T-cell (primary cell): ENCODE results near the gene EXOSC1. TPM values are rescaled to one million over a fixed set of nuclear protein-coding genes. Genes with fewer than 3 reads are reported as not detected.
"Not testable (repeated sequence)": the region's sequence is repeated elsewhere in the genome, so short reads cannot be mapped to it uniquely, and the experiment has no call there.

Experiments
- ATAC-seq, 4 experiments: fragments of 200-7000 bp in 3 of 4; fragments of 150-1000 bp in 1 of 4; cut with Tn5 transposase; replicated peaks in 1 of 4; 1 replicate in 3 of 4; 2 replicates in 1 of 4; pipeline ENCODE4 v1.10.0; 2021; ENCODE audit warnings: moderate library complexity in 3 of 4, mild to moderate bottlenecking in 2 of 4, moderate number of reproducible peaks in 1 of 4
- CTCF ChIA-PET, 2 donors: fragments of 300-600 bp; sonication (Branson Sonifier 250); formaldehyde crosslinking; loops; one replicate each; lab custom pipeline; 2022; ENCODE audit warnings: antibody characterized with exemption in 2 of 2; lab: Charles Lee
- POLR2A ChIA-PET, 2 donors: fragments of 300-600 bp; sonication (Branson Sonifier 250); formaldehyde crosslinking; loops; one replicate each; lab custom pipeline; 2022; ENCODE audit warnings: antibody characterized with exemption in 2 of 2; lab: Charles Lee
- DNase-seq, 35 experiments: peaks; one replicate each; pipeline versions ENCODE4 v3.0.0 to v3.0.0-alpha.2; 2013 to 2023
- H3K27ac ChIP-seq: one replicate; pipeline ENCODE4 v1.5.1; 2013; ENCODE audit warnings: low read length
- H3K27me3 ChIP-seq, 2 experiments: replicated peaks in 1 of 2; 1 replicate in 1 of 2; 2 replicates in 1 of 2; pipeline versions ENCODE4 v1.6.1 to v1.7.0; 2013; ENCODE audit warnings: low read length in 1 of 2, mixed read lengths in 1 of 2; ENCODE audit not compliant: control insufficient read depth in 2 of 2, insufficient read depth in 2 of 2; ENCODE audit errors: extremely low read depth in 1 of 2
- H3K36me3 ChIP-seq, 2 donors: 1 replicate in 1 of 2; 2 replicates in 1 of 2; pipeline versions ENCODE4 v1.6.1 to v1.7.0; 2013; ENCODE audit warnings: low read length in 1 of 2; ENCODE audit not compliant: control insufficient read depth in 2 of 2, insufficient read depth in 1 of 2; ENCODE audit errors: extremely low read depth in 1 of 2
- H3K4me1 ChIP-seq, 2 experiments: 1 replicate in 1 of 2; 2 replicates in 1 of 2; pipeline versions ENCODE4 v1.6.1 to v1.7.0; 2013; ENCODE audit warnings: low read length in 2 of 2, mixed read lengths in 1 of 2; ENCODE audit not compliant: insufficient read depth in 2 of 2, control insufficient read depth in 1 of 2; ENCODE audit errors: extremely low read depth in 1 of 2
- H3K4me3 ChIP-seq, 2 donors: 1 replicate in 1 of 2; 2 replicates in 1 of 2; pipeline versions ENCODE4 v1.5.1 to v1.7.0; 2013; ENCODE audit warnings: mild to moderate bottlenecking in 2 of 2, low read length in 1 of 2, moderate library complexity in 1 of 2; ENCODE audit not compliant: control insufficient read depth in 1 of 2; ENCODE audit errors: extremely low read depth in 1 of 2
- H3K9me3 ChIP-seq: 2 replicates; pipeline ENCODE4 v1.7.0; 2013
- H3K27ac Mint-ChIP-seq, 2 donors: one replicate each; pipeline ENCODE4 v1.8.0; 2020 to 2021; ENCODE audit warnings: mild to moderate bottlenecking in 2 of 2, mixed read lengths in 2 of 2
- H3K27me3 Mint-ChIP-seq, 2 donors: one replicate each; pipeline ENCODE4 v1.8.0; 2021 to 2022; ENCODE audit warnings: mixed read lengths in 2 of 2
- H3K36me3 Mint-ChIP-seq: one replicate; pipeline ENCODE4 v1.8.0; 2021; ENCODE audit warnings: mixed read lengths
- H3K4me1 Mint-ChIP-seq, 3 donors: one replicate each; pipeline ENCODE4 v1.8.0; 2020 to 2022; ENCODE audit warnings: mixed read lengths in 3 of 3, mild to moderate bottlenecking in 1 of 3
- H3K4me3 Mint-ChIP-seq, 3 donors: one replicate each; pipeline ENCODE4 v1.8.0; 2020 to 2022; ENCODE audit warnings: mild to moderate bottlenecking in 3 of 3, mixed read lengths in 3 of 3, moderate library complexity in 3 of 3
- H3K9me3 Mint-ChIP-seq, 3 donors: one replicate each; pipeline ENCODE4 v1.8.0; 2020 to 2022; ENCODE audit warnings: mixed read lengths in 3 of 3
- WGBS: methylation state at CpG from one replicate; pipeline ENCODE4 v1.1.5; 2013; ENCODE audit warnings: missing lambda C conversion rate; ENCODE audit not compliant: insufficient coverage; 5-methylcytosine and 5-hydroxymethylcytosine counted together
- total RNA-seq, 35 experiments: library from RNA in 6 of 35; stranded (reverse) in 6 of 35; fragments of 120-200 nt in 1 of 35; gene quantifications; one replicate each; pipeline versions ENCODE4 v1.2.1 to v1.2.4 and lab custom pipeline; 2013 to 2026

The EXOSC1 gene
- total RNA-seq, 5 donors from 2014 or later (not counting 1 experiment from before 2014, with no cell fraction given), result 32.2 to 51.0 (median 46.8) TPM

DNA sequence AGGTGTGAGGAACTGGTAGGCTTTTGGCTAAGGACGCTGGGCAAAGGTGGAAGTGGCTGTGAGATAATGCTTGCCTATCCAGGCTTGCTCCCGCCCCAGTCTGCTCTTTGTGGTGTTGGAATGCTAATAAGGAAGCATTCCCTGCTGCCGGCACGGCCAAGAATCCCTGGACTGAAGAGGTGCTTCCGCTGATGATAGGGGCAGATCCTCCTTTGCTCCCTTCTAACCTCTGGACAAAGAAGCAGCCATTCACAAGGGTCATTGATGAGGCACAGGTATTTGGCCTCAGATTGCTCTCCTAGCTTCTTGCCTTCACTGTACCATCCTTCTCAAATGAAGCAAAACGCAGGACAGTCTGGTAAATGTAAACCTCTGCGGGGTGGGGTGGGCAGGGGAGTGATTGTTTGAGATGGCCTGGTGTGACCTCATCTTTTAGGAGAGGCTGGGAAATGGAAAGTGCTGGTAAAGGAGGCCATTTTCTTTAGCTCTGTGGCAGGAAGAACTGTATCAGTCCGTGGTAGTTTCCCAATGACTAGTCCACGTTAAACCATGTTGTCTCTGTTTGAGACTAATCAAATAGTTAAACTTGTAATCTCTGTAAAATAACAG, 18.1 kb downstream of the EXOSC1 start:
- no CpG with 5 or more reads among the region's 9 CpGs for WGBS
- Histone ChIP-seq H3K4me3 (peak overlapping the region in 1 of 2 donors; percentile 83), H3K4me1 (peaks cover 23 to 45% of the 10 kb centered on the region in 2 experiments), H3K9me3 (no peaks in the 10 kb centered on the region), H3K27ac (peak overlapping the region; percentile 60), H3K36me3 (peaks cover 10 to 28% of the 10 kb centered on the region in 2 donors), H3K27me3 (no peaks in the 10 kb centered on the region)
- ATAC-seq, result no peak
- Mint-ChIP-seq H3K27me3 (peaks cover 0 to 2% of the 10 kb centered on the region in 2 donors), H3K36me3 (peaks cover 19% of the 10 kb centered on the region), H3K9me3 (no peaks in the 10 kb centered on the region), H3K4me1 (peaks cover 38 to 53% (median 45%) of the 10 kb centered on the region in 3 donors), H3K27ac (peak overlapping the region; percentile 85 to 86), H3K4me3 (peak overlapping the region; percentile 84 to 94 (median 87))
- peak in 1 of 35 experiments; percentile 47 for DNase-seq
- ChIA-PET POLR2A (interaction anchor here in 1 of 2 donors (1.9 kb wide), 1 partner anchor 27 kb away, joined by 8 read pairs; the partner anchor contains the start of gene RRP12), CTCF (interaction anchor here in 1 of 2 donors (0.5 to 0.7 kb wide), 2 partner anchors 14 to 40 kb away, joined by 3 read pairs; no protein-coding TSS in a partner anchor)

DNA sequence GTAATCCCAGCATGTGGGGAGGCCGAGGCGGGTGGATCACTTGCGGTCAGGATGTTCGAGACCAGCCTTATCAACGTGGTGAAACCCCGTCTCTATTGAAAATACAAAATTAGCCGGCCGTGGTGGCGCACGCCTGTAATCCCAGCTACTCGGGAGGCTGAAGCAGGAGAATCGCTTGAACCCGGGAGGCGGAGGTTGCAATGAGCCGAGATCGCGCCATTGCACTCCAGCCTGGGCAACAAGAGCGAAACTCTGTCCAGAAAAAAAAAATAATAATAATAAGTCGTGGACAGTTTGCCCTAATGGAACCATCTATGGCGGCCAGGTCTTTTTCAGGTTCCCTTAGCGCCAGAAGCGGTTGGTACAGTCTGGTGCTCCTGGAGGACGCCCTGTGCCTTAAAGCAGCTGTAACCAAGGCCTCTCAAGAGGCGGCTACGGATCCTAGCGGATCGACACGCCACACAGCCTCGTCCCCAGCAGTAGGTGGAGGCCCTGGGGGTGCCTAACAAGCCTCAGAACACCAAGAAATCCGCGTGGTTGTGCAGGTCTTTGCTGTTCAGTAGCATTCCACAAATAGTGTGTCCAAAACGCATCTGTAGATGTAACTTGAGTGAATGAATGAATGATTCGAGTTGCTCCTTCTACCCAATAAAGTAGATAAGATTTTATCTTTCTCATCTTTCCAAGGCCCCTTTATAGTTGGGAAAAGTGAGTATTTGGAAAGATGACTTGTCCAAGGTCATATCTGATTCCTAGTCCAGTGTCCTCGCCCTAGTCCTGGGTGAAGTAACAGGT, 18.8 kb downstream of the EXOSC1 start:
- WGBS, result 4% methylated on average over 22 of the region's 34 CpGs
- H3K4me1 ChIP-seq, result peaks cover 23 to 45% of the 10 kb centered on the region in 2 experiments
- H3K4me1 Mint-ChIP-seq, result peaks cover 38 to 53% (median 45%) of the 10 kb centered on the region in 3 donors
- ChIA-PET CTCF (interaction anchor here in 1 of 2 donors (0.7 kb wide), 1 partner anchor 13 kb away, joined by 3 read pairs; no protein-coding TSS in a partner anchor), POLR2A (interaction anchor here in 1 of 2 donors (1.9 kb wide), 1 partner anchor 26 kb away, joined by 8 read pairs; the partner anchor contains the start of gene RRP12)
- peaks cover 17% of the 10 kb centered on the region for H3K36me3 Mint-ChIP-seq
- peak overlapping the region; percentile 85 to 86 for H3K27ac Mint-ChIP-seq
- no peaks in the 10 kb centered on the region for H3K27me3 ChIP-seq
- peak overlapping the region; percentile 76 to 83 for H3K4me3 ChIP-seq
- peaks cover 0 to 2% of the 10 kb centered on the region in 2 donors for H3K27me3 Mint-ChIP-seq
- H3K4me3 Mint-ChIP-seq, result peak overlapping the region; percentile 84 to 94 (median 87)
- peaks cover 10 to 26% of the 10 kb centered on the region in 2 donors for H3K36me3 ChIP-seq
- peak in 1 of 35 experiments; percentile 29 for DNase-seq
- no peak for ATAC-seq
- no peaks in the 10 kb centered on the region for H3K9me3 ChIP-seq
- H3K9me3 Mint-ChIP-seq, result no peaks in the 10 kb centered on the region
- peak overlapping the region; percentile 60 for H3K27ac ChIP-seq

DNA sequence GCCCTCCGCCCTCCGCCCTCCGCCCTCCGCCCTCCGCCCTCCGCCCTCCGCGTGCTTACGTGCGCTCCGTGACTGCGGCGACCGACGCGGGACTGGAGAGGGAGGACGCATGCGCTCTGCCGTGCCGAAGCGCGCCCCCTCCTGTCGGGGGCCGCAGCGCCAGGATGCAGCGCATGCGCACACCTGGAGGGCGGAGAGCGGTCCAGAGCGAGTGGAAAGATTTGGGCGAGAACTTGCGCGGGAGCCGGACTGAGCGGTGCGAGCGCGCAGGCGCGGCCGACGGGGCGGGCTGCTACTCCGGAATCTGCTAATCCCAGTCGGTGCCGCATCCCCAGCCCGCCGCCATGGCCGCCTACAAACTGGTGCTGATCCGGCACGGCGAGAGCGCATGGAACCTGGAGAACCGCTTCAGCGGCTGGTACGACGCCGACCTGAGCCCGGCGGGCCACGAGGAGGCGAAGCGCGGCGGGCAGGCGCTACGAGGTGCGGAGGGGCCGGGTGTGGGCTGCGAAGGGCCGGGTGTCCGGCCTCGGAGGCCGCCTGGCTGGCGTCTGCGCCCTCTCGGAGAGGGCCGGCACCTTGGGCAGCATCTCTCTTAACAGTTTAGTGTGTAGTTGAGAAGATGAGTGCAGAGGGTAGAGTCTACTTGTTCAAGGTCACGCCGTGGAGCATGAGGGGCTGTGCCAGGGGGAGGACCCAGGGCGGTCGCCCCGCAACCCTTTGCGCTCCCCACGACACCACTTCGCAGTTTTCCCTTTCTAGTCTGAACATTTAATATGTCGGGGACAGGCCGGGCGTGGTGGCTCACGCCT, 19.6 kb downstream of the EXOSC1 start, which contains the start of gene PGAM1:
TSS of gene PGAM1 (plus strand) at position 228 of the 812 bp plus-strand sequence. CDS start at position 345, 117 bp downstream.
- Histone ChIP-seq H3K27ac (peak within 1 kb of the TSS; percentile 88), H3K36me3 (peaks cover 2 to 18% of the 10 kb centered on the region in 2 donors), H3K9me3 (no peaks in the 10 kb centered on the region), H3K27me3 (no peaks in the 10 kb centered on the region), H3K4me3 (peak within 1 kb of the TSS; percentile 76 to 83), H3K4me1 (peaks cover 23 to 45% of the 10 kb centered on the region in 2 experiments)
- CTCF ChIA-PET, result interaction anchor here in 1 of 2 donors (0.7 to 1.5 kb wide), 3 partner anchors 12 to 25 kb away, joined by 3 read pairs; partner anchors contain the start of gene RRP12
- under 1% methylated on average over 65 of the region's 90 CpGs for whole genome bisulfite sequencing
- Mint-ChIP-seq H3K36me3 (peaks cover 11% of the 10 kb centered on the region), H3K27me3 (peaks cover 0 to 2% of the 10 kb centered on the region in 2 donors), H3K4me1 (peaks cover 38 to 55% (median 45%) of the 10 kb centered on the region in 3 donors), H3K27ac (peak within 1 kb of the TSS; percentile 91 to 93), H3K4me3 (peak within 1 kb of the TSS; percentile 84 to 94 (median 87)), H3K9me3 (no peaks in the 10 kb centered on the region)
- DNase-seq, result peak; percentile 85 to 99 (median 91)
- POLR2A ChIA-PET, result no interaction called here
- peak; percentile 83 to 93 (median 87) for ATAC-seq

GRCh38 chr10:97423757-97424098, 22.1 kb downstream of the EXOSC1 start:
- not testable (repeated sequence) for H3K36me3 ChIP-seq, ATAC-seq, H3K9me3 Mint-ChIP-seq, H3K27ac ChIP-seq, H3K27me3 ChIP-seq, H3K4me3 ChIP-seq, H3K9me3 ChIP-seq, H3K36me3 Mint-ChIP-seq, H3K27me3 Mint-ChIP-seq, DNase-seq
- ChIA-PET CTCF (interaction anchor here (0.7 to 1.5 kb wide), 3 partner anchors 16 to 60 kb away, joined by 3 to 5 read pairs (median 3); no protein-coding TSS in a partner anchor), POLR2A (interaction anchor here in 1 of 2 donors (1.5 kb wide), 1 partner anchor 10 kb away, joined by 4 read pairs; no protein-coding TSS in a partner anchor)
- 72% methylated on average over 2 of the region's 8 CpGs for WGBS
- Mint-ChIP-seq H3K27ac (peak overlapping the region; percentile 95 to 98), H3K4me1 (peaks cover 44 to 56% (median 47%) of the 10 kb centered on the region in 3 donors), H3K4me3 (peak overlapping the region in 1 of 3 donors; percentile 9)
- H3K4me1 ChIP-seq, result peaks cover 23 to 52% of the 10 kb centered on the region in 2 experiments

GRCh38 chr10:97416565-97416964, 29.2 kb downstream of the EXOSC1 start:
- Histone ChIP-seq H3K27me3 (no peaks in the 10 kb centered on the region), H3K9me3 (no peaks in the 10 kb centered on the region), H3K27ac (peak overlapping the region; percentile 38), H3K4me3 (no peak overlapping the region), H3K4me1 (peaks cover 27 to 63% of the 10 kb centered on the region in 2 experiments), H3K36me3 (no peaks in the 10 kb centered on the region)
- ATAC-seq (no peak), DNase-seq (peak in 1 of 35 experiments; percentile 33)
- Mint-ChIP-seq H3K27ac (peak overlapping the region; percentile 91 to 95), H3K4me3 (peak overlapping the region in 1 of 3 donors; percentile 29), H3K27me3 (no peaks in the 10 kb centered on the region), H3K36me3 (no peaks in the 10 kb centered on the region), H3K9me3 (no peaks in the 10 kb centered on the region), H3K4me1 (peaks cover 54 to 59% (median 55%) of the 10 kb centered on the region in 3 donors)
- CTCF ChIA-PET, result no interaction called here
- WGBS, result 3% methylated on average over 4 of the region's 6 CpGs
- POLR2A ChIA-PET, result no interaction called here
